Measurements from ENCODE around the gene ADM2.

ADM2 gene

GRCh38 chr22:50445880-50446707 lies 35.2 kb upstream of the ADM2 start:
- DNase-seq, result no peak

- no peak for DNase-seq
Observed at GRCh38 chr22:50446708-50447575, 34.4 kb upstream of the ADM2 start.

DNA sequence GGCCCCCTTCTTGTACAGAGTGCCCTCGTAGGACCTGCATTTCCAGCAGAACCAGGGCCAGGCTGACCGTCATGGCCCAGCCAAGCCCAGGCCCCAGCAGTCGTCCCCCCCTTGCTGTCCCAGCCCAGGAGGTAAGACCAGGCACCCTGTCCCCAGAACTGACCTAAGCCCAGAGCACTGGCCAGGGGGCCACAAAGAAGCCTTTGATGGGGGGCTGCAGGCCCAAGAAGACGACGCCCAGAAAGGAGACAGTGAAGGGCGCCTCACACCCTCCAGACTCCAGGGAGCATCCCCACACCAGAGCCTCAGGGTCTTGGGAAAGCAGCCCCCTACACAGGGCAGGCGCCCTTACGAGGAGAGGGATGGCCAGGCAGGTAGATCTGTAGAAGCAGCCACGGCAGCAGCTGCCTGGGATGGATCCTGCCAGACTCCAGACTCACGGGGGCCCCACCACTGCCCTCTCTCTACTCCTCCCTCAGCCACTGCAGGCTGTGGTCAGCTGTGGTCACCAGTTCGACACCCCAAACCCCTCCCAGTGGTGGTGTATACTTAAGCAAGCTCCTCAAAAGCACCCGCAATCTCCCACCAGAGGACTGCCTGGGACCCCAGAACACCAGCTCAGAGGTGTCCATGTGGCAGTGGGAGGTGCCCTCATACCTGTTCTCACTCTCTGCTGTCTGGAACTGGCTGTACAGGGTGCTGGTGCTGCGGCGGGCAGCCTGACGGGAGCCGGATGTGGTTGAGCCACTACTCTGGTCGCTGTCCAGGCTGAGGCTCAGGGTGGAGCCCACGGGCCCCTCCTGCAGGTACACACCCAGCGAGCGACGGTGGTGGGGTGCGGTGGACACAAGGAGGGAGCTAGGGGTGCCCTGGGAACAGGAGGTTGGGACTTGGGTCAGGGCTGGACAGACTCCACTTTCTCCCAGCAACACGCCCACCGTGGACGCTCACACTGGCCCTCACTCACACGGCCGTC lies 33.5 kb upstream of the ADM2 start:
- DNase-seq, result no peak

DNA sequence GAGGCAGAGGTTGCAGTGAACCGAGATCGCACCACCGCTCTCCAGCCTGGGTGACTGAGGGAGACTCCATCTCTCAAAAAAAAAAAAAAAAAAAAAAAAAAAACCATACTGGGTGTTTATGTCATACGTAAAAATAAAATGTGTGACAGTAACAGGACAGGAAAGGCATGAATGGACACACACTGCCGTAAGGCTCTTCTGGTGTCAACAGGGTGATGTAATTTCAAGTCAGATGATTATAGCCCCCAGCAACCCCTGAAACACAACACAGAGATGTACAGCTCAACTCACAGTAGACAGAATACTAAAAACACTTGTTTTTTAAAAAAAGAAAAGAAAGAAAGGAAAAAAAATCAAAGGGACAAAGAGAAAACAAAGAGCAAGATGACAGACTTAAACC lies 28.7 kb upstream of the ADM2 start:
- no peak for DNase-seq

DNA sequence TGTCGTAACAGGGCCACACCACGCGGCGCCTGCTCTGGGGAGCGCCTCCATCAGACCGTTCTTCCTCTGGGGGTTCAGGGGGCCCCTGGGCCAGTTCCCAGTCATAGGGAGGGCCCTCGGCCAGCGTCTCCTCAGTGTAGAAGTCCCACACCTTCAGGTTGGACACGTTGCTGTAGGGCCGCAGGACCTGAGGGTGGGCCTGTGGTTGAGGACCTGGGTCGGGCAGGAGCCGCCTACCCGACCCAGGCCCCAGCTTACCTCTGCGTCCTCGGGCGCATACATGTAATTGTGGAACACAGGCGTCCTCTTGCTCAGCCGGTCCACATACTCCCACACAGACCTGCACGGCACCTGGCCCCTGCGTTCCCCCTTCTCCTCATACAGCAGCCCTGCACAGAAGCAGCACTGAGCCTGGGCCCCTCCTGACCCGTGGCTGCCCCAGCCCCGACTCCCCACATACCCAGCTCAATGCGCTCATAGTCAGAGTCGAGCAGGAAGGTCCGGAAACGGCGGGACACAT lies 26.7 kb upstream of the ADM2 start:
- DNase-seq, result no peak

DNA sequence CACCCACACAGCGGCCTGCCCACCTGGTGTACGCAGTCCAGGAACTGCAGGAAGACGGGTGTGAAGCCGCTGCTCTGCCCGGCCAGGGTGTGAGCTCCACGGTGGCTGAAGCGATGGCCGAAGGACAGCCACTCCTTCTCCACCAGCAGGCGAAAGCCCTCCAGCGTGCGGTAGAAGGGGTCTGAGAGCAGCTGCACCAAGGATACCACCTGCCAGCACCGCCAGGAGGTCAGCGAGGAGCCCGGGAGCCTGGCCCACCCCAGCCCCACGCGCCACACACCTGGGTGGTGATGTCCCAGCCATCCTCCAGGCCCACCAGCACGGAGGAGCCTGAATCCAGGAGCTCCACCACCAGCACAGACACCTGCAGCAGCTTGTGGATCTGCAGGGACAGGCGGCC lies 26.1 kb upstream of the ADM2 start:
- no peak for DNase-seq

- no peak for DNase-seq
Observed at GRCh38 chr22:50456026-50456425, 25.3 kb upstream of the ADM2 start.

DNA sequence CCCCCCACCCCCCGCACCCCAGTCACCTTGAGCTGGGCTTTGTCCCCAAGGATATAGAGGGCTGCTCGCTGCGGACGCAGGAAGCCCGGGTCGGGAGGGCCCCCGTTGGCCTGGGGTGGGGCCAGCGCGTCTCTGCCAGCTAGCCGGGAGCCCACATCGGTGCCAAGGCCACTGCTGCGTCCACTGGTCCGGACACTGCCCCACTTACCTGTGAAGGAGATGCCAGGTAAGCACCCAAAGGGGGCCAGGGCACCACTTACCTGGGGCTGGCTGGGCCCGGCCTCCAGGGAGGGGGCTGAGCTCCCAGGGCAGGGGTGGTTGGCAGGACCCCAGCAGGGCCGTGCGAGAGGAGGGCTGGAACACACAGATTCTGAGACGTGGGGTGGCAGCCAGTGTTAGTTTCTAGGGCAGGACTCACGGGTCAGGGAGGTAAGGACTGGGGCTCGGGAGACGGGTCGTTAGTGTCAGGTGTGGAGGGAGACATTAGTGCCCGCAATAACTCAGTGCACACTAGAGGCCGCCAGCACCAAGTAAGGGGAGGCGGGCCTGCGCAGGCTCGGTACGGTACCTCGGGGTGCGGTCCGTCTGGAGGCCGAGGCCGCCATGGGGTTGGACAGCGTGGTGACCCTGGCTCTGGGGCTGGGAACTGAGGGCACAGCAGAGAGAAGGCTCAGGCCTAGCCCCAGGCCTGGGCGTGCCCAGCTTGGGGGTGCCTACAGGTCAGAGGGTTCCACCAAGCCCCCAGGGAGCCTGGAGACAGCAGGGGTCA lies 24.7 kb upstream of the ADM2 start:
- no peak for DNase-seq

DNA sequence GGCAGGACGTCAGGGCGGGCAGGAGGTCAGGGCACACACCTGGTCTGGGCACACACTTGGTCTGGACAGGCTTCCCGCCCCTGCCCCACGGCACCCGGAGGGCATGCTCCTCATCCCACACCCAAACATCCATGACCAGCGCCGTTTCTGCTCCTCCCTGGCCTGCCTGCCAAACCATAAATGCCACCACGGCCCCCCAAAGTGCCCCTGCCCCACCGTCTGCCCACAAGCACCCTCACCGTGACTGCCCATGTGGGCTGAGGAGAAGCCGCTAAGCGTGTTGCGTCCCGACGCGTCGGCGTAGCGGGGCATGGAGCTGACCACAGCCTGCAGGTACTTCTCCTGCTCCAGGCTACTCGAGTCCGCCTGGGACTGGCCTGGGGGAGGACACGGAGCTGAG lies 22.3 kb upstream of the ADM2 start:
- DNase-seq, result no peak

- no peak for DNase-seq
Observed at GRCh38 chr22:50459496-50460140, 21.7 kb upstream of the ADM2 start.

- no peak for DNase-seq
Observed at GRCh38 chr22:50460938-50461337, 20.4 kb upstream of the ADM2 start.

GRCh38 chr22:50461536-50461935 lies 19.8 kb upstream of the ADM2 start:
- DNase-seq, result no peak

DNA sequence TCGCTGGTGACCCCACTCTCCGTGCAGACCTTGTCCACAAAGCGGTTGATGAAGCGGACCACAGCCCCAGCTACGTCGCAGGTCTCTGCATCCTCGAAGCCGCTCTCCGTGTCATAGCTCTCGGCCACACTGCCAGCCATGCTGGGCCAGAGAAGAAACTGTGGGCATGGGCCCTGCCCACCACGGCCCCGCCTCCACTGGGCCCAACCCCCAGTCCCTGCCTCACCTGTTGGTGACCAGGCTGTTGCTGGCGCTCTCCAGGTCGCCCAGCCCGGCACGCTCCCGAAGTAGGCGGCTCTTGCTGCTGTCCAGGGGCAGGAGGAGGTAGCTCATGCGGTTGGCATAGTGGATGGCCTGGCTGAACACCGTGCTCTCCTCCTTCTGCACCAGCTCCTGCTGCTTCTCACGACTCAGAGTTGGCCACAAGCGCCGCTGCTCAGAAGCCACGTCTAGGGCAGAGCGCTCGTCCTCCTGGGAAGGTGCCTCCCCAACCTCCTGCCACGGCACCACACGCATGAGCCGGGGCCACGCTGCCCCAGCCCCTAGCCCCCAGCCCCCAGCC lies 19.3 kb upstream of the ADM2 start:
- no peak for DNase-seq

GRCh38 chr22:50463188-50463900 lies 18.0 kb upstream of the ADM2 start:
- DNase-seq, result no peak

- DNase-seq, result no peak
Observed at GRCh38 chr22:50464451-50464850, 16.9 kb upstream of the ADM2 start.

- DNase-seq, result no peak
Observed at GRCh38 chr22:50465066-50465930, 16.0 kb upstream of the ADM2 start.

GRCh38 chr22:50467341-50467740 lies 14.0 kb upstream of the ADM2 start:
- DNase-seq, result no peak

DNA sequence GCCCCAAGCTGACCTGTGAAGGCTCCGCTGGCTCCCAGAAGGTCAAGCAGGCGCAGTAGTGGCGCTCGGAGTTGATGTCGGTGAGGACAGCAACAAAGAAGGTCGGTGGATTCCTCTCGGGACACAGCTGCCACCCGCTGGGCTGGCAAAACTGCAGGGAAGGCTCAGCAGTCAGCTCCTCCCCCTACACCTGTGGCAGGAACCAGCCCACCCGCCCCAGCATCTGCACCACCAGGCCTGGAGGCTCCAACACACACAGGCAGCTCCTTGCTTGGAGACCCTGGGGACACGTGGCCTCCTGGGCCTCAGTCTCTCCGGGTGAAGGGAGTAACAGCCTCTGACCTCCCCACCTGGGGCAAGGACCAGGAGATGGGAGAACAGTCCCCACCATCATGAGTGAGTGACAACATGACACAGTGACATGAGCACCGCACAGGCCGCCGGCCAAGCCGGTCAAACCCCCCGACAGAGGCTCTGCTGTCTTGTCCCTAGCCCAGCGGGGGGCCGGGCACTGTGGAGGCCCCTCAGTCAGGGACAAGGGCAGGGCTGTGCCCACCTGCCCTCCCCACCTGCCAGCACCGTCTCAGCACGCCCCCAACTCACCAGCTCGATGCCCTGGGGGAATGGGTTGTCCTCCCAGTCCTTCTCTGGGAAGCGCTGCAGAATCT lies 13.4 kb upstream of the ADM2 start:
- no peak for DNase-seq

- DNase-seq, result no peak
Observed at GRCh38 chr22:50468626-50469025, 12.7 kb upstream of the ADM2 start.
